GM12801 (cell line): ENCODE results near the gene KRTAP12-2.

ENCODE experiments used
- CTCF ChIP-seq: IDR thresholded peaks from one replicate; pipeline ENCODE4 v1.5.1; 2011; ENCODE audit warnings: control low read depth; ENCODE audit not compliant: insufficient read length; ENCODE audit errors: extremely low read depth

Gene KRTAP12-2

DNA sequence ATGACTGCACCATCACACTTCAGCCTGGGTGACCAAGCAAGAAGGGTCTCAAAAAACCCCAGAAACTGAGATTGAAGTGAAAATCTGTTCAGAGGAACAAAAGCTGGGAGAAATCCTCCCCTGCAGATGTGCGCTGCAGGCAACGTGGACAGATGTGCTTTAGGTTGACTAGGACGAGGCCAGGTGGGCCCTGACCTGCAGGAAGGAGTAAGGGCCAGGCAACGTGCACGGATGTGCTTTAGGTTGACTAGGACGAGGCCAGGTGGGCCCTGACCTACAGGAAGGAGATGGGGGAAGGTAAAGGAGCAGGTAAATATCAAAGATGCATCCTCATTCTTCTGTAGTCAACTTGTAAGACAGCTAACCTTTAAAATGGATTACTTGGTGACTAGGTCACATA lies 17.8 kb upstream of the KRTAP12-2 start:
- TF ChIP-seq CTCF: no peak

DNA sequence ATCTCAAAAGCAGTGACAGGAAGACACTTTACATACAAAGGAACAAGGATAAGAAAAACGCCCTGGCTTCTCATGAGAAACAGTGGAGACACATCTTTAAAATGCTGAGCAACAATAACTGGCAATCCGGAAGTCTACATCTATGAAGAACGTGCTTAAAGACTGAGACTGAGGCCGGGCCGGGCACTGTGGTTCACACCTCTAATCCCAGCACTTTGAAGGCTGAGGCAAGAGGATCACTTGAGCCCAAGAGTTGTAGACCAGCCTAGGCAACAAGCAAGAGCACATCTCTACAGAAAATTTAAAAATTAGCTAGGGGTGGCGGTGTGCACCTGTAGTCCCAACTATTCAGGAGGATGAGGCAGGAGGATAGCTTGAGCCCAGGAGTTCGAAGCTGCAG lies 17.4 kb upstream of the KRTAP12-2 start:
- no peak for TF ChIP-seq CTCF

- no peak for TF ChIP-seq CTCF
These were observed 15.9 kb upstream of the KRTAP12-2 start for GRCh38 chr21:44682580-44683151.

DNA sequence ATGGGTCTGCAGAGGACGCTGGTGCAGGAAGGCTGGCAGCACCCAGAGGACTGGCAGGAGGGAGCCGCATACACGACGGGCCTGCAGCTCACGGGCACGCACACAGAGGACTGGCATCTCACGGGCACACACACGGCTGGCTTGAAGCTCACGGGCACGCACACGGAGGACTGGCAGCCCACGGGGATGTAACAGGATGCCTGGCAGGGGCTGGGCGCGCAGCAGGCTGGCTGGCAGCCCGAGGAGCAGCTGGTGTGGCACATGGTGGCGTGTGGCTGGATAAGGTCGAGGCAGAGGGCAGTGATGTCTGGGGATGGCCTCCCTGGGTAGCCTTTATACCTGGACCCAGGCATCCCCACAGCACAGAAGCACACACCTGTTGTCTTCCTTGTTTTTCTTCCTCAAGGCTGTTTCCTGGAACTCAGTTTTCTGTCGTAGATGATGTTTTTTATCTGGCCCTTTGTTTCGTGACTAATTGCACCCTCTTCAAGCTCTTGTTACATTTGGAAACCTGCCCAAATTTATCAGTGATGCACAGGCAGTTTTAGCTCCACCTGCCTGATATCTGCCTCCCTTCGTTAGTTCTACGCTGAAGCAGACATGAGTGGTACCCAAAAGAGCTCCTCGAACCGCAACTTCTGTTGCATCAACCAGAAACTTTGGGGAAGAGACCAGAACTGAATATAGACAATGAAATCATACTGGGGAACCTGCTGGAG lies 15.3 kb upstream of the KRTAP12-2 start, which contains the start of gene KRTAP12-1:
Gene KRTAP12-1, minus strand, starts transcription at position 303 of the 719 bp plus-strand sequence. Its CDS starts 40 bp downstream, at position 263.
- no peak for TF ChIP-seq CTCF

- no peak for TF ChIP-seq CTCF
These were observed 14.4 kb upstream of the KRTAP12-2 start for GRCh38 chr21:44681152-44681551.

GRCh38 chr21:44677881-44678280 lies 11.2 kb upstream of the KRTAP12-2 start:
- no peak for TF ChIP-seq CTCF

- no peak for TF ChIP-seq CTCF
These were observed 5.2 kb upstream of the KRTAP12-2 start for GRCh38 chr21:44671911-44672310.
